ENCODE results near the gene MSRB3.

- TF ChIP-seq, protein P1, sequence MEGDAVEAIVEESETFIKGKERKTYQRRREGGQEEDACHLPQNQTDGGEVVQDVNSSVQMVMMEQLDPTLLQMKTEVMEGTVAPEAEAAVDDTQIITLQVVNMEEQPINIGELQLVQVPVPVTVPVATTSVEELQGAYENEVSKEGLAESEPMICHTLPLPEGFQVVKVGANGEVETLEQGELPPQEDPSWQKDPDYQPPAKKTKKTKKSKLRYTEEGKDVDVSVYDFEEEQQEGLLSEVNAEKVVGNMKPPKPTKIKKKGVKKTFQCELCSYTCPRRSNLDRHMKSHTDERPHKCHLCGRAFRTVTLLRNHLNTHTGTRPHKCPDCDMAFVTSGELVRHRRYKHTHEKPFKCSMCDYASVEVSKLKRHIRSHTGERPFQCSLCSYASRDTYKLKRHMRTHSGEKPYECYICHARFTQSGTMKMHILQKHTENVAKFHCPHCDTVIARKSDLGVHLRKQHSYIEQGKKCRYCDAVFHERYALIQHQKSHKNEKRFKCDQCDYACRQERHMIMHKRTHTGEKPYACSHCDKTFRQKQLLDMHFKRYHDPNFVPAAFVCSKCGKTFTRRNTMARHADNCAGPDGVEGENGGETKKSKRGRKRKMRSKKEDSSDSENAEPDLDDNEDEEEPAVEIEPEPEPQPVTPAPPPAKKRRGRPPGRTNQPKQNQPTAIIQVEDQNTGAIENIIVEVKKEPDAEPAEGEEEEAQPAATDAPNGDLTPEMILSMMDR (conservative IDR thresholded peaks at IDR 0.05; ENCODE audit: low read depth, low read length): no peak
- TF ChIP-seq EZH2 (IDR thresholded peaks at IDR 0.05; ENCODE audit: low read length, unreplicated experiment): no peak
- TF ChIP-seq EZH2phosphoT487 (IDR thresholded peaks at IDR 0.05; ENCODE audit: borderline replicate concordance, low read length): no peak
Measured at GRCh38 chr12:65427646-65428045, 149.2 kb downstream of the MSRB3 start.

Data from PC-3 (cell line).